Heart left ventricle (tissue), 13 donors: ENCODE results near the gene IGSF10.

ENCODE experiments used
- POLR2A ChIP-seq, 2 donors: fragments of 450-650 bp; IDR thresholded peaks; one replicate each; pipeline ENCODE4 v1.6.1; 2017; ENCODE audit warnings: antibody characterized with exemption in 2 of 2, mild to moderate bottlenecking in 2 of 2, moderate library complexity in 2 of 2
- TF ChIP-seq, protein P1 (sequence below), 12 donors: fragments of 200-600 bp; sonication (generic) in 4 of 12; IDR thresholded peaks; one replicate each; pipeline versions ENCODE4 v1.5.0 to v1.8.0; 2018 to 2022; ENCODE audit warnings: antibody characterized with exemption in 12 of 12, mild to moderate bottlenecking in 5 of 12
- donor health status: ischemic (EF 13 %, LVEDD 7.1; RV severe dilation, severe dysfunction).
- donor health status: DM: no; HTN: yes; CAD: no.
- donor health status: DM: no; HTN: no; CAD: no.
- donor health status: ischemic (EF 25% LVEDD 6.9; RV normal size, moderate dysfunction).
- donor health status: ischemic (EF 25% LVEDD 5.7; RV mildly dilated, moderate dysfunction).
- donor health status: ischemic (EF 35%, LVEDD 5.7; RV mildly dilated, moderate dysfunction).
- donor health status: nonischemic (EF 11% LVEDD 7.7; RV severe dilation, severe dysfunction).
- donor health status: DM: yes; HTN: yes; CAD: no.
- donor health status: PGD.
- donor health status: ischemic (EF 29% LVEDD 5.4; RV normal size, mild dysfunction).
- donor health status: nonischemic (EF 23%, LVEDD 6.1; RV moderate dilation, normal function).

GRCh38 chr3:151434151-151434890, 26.5 kb downstream of the IGSF10 start:
- no peak for TF ChIP-seq POLR2A (IDR thresholded peaks at IDR 0.05)
- TF ChIP-seq, protein P1, sequence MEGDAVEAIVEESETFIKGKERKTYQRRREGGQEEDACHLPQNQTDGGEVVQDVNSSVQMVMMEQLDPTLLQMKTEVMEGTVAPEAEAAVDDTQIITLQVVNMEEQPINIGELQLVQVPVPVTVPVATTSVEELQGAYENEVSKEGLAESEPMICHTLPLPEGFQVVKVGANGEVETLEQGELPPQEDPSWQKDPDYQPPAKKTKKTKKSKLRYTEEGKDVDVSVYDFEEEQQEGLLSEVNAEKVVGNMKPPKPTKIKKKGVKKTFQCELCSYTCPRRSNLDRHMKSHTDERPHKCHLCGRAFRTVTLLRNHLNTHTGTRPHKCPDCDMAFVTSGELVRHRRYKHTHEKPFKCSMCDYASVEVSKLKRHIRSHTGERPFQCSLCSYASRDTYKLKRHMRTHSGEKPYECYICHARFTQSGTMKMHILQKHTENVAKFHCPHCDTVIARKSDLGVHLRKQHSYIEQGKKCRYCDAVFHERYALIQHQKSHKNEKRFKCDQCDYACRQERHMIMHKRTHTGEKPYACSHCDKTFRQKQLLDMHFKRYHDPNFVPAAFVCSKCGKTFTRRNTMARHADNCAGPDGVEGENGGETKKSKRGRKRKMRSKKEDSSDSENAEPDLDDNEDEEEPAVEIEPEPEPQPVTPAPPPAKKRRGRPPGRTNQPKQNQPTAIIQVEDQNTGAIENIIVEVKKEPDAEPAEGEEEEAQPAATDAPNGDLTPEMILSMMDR (IDR thresholded peaks at IDR 0.05), result no peak
